ENCODE data around the gene NRP2.

NRP2 gene

DNA sequence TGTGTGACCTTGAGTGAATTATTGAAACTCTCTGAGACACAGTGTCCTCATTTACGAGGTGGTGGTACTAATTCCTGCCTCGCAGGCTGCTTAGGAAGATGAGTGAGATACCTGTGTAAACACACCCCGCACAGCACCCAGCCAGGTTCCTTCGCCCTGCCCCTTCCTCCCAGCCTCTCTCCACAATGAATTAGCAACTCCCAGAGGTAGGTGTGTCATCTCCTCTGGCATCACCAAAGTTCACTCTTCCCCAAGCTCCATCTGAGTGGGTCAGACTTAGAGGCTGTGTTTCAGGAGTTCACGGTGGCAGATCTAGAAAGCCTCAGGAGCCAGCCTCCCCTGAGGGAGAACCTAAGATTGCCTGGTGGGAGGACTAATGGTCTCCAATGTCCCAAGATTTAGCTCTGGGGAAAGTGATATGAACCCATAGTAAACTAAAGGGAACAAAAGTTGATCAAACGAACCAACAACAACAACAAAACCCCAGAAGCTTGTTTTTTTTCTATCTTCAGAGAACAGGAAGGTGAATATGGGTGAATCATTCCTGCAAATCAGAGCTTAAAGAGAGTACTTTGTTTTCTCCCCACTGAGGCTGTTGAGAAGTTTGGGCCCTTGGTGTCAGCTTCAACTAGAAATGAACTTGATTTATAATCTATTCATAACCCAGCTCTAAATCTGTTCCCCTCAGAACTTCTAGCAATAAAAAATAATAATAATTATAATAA is 44.4 kb upstream of the NRP2 start:
- no peak for DNase-seq (ENCODE audit: extremely low read depth, insufficient read length)
- Histone ChIP-seq H3K27me3 (replicated peaks; ENCODE audit: control insufficient read depth, insufficient read depth, low read length) (peaks cover 2% of the 10 kb centered on the region), H3K36me3 (ENCODE audit: control insufficient read depth, insufficient read depth, low read length) (no peaks in the 10 kb centered on the region), H3K4me3 (replicated peaks; ENCODE audit: low read depth, low read length) (no peak overlapping the region)
- TF ChIP-seq, protein P1, sequence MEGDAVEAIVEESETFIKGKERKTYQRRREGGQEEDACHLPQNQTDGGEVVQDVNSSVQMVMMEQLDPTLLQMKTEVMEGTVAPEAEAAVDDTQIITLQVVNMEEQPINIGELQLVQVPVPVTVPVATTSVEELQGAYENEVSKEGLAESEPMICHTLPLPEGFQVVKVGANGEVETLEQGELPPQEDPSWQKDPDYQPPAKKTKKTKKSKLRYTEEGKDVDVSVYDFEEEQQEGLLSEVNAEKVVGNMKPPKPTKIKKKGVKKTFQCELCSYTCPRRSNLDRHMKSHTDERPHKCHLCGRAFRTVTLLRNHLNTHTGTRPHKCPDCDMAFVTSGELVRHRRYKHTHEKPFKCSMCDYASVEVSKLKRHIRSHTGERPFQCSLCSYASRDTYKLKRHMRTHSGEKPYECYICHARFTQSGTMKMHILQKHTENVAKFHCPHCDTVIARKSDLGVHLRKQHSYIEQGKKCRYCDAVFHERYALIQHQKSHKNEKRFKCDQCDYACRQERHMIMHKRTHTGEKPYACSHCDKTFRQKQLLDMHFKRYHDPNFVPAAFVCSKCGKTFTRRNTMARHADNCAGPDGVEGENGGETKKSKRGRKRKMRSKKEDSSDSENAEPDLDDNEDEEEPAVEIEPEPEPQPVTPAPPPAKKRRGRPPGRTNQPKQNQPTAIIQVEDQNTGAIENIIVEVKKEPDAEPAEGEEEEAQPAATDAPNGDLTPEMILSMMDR (IDR thresholded peaks at IDR 0.05; ENCODE audit: insufficient read depth, low read length, poor library complexity, severe bottlenecking) = no peak

DNA sequence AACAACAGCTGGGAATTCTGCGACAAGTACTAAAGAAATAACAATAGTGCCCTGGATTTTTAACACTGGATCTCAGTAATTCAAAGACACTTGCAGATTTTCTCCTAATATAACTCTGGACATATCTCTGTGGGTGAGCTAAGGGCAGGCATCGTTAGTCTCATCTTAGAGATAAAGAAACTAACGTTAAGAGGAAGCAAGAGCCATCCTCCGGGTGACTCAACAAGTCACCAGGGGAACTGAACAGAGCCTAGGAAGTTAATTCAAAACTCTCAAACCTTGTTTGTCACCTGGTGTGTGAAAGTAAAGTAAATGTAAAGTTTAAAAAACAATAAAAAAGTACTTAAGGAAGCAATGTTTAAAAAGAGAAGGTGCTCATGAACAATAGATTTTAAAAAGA is 41.6 kb upstream of the NRP2 start:
- DNase-seq (ENCODE audit: extremely low read depth, insufficient read length) = no peak
- no peak overlapping the region for H3K4me3 ChIP-seq (replicated peaks; ENCODE audit: low read depth, low read length)
- H3K27me3 ChIP-seq (replicated peaks; ENCODE audit: control insufficient read depth, insufficient read depth, low read length) = peaks cover 4% of the 10 kb centered on the region
- H3K36me3 ChIP-seq (ENCODE audit: control insufficient read depth, insufficient read depth, low read length) = no peaks in the 10 kb centered on the region
- TF ChIP-seq, protein P1 (IDR thresholded peaks at IDR 0.05; ENCODE audit: insufficient read depth, low read length, poor library complexity, severe bottlenecking) = no peak

DNA sequence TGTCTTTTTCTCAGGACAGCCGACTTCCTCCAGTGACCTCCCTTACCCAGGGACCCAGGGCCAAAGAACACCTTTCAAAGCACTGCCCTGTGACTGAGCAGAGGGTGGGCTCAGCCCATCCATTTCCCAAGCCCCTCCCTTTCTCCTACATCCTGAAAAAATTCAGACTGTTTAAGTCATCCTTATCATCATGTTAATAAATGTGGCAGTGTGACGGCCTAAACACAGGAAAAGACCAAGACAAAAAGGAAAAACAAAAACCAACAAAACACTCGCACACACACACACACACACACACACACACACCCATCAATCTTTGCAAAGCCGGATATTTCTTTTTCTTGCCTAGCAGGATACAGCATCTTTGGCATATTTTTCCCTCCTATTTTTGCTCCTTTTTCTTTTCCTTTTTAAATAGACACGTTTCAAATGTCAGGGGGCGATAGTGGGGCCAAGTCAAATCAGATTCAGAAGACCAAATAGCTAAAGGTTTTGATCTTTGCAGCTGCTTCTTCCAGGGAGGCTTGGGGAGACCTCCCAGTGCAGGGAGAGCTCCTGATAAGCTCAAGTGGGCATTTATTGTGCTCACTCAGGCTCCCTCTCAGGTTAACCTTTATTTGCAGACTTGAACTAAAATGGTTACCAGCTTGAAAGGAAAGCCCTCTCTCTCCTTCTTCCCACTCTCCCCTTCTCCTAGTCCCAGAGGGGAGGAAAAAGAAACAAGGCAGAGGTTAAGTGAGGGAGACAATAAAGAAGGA is 39.5 kb upstream of the NRP2 start:
- DNase-seq (ENCODE audit: extremely low read depth, insufficient read length) = no peak
- TF ChIP-seq, protein P1 (IDR thresholded peaks at IDR 0.05; ENCODE audit: insufficient read depth, low read length, poor library complexity, severe bottlenecking) = no peak
- Histone ChIP-seq H3K27me3 (replicated peaks; ENCODE audit: control insufficient read depth, insufficient read depth, low read length) (peaks cover 4% of the 10 kb centered on the region), H3K36me3 (ENCODE audit: control insufficient read depth, insufficient read depth, low read length) (no peaks in the 10 kb centered on the region), H3K4me3 (replicated peaks; ENCODE audit: low read depth, low read length) (no peak overlapping the region)

DNA sequence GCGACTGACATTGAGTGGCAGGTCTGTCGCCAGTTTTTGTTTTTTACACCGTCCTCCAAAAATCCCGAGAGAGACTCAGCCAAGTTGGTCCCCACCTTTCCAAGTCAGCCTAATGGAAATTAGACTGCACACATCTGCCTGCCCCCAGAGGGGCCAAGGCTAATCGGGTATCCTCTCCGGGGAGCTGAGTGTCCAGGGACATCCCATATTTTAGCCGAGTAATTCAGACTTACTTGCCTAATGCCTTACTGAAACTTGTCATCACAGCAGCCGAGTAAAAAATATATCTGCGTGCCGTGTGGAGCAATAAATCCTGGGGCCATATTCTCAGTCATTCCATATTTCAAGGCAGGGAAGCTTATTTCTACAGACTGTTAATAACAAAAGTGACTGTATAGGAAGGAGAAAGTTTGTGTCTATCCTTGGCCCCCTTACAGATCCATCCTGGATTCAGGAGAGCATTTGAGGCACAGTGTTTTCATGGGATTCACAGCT is 38.9 kb upstream of the NRP2 start:
- Histone ChIP-seq H3K4me3 (replicated peaks; ENCODE audit: low read depth, low read length) (no peak overlapping the region), H3K36me3 (ENCODE audit: control insufficient read depth, insufficient read depth, low read length) (no peaks in the 10 kb centered on the region), H3K27me3 (replicated peaks; ENCODE audit: control insufficient read depth, insufficient read depth, low read length) (peaks cover 4% of the 10 kb centered on the region)
- TF ChIP-seq, protein P1 (IDR thresholded peaks at IDR 0.05; ENCODE audit: insufficient read depth, low read length, poor library complexity, severe bottlenecking) = no peak
- DNase-seq (ENCODE audit: extremely low read depth, insufficient read length) = no peak

DNA sequence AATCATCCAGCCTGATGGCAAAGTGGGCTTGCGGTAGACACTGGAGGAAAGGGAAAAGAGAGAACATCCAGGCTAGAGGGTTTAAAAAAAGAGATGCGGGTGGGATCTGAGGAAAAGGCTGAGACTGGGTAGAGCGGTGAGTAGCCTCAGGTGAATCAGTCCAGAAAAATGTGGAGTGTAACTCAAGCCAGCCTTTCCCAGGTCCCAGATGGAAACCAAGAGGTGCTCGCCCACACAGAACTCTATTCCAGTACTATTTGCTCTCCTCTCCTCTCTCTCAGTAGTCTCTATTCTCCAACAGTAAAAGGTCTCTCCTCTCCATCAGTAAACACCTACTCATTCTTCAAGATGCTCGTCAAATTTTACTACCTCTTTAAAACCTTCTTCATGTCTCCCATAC is 38.3 kb upstream of the NRP2 start:
- no peak for DNase-seq (ENCODE audit: extremely low read depth, insufficient read length)
- Histone ChIP-seq H3K27me3 (replicated peaks; ENCODE audit: control insufficient read depth, insufficient read depth, low read length) (peaks cover 5% of the 10 kb centered on the region), H3K36me3 (ENCODE audit: control insufficient read depth, insufficient read depth, low read length) (no peaks in the 10 kb centered on the region), H3K4me3 (replicated peaks; ENCODE audit: low read depth, low read length) (no peak overlapping the region)
- TF ChIP-seq, protein P1 (IDR thresholded peaks at IDR 0.05; ENCODE audit: insufficient read depth, low read length, poor library complexity, severe bottlenecking) = no peak
